OCI-LY1 (cell line): ENCODE measurements around the gene SPACA9.

Experiments
- H2AFZ ChIP-seq: fragments of 200-600 bp; sonication (generic), shearing (Covaris generic); 2 replicates; pipeline ENCODE4 v1.6.0; 2014; ENCODE audit warnings: antibody characterized with exemption, mild to moderate bottlenecking, low read length
- H3F3A ChIP-seq: fragments of 200-600 bp; sonication (generic), shearing (Covaris generic); 2 replicates; pipeline ENCODE4 v1.6.0; 2014; ENCODE audit warnings: mild to moderate bottlenecking, antibody characterized with exemption, low read length, moderate library complexity; ENCODE audit not compliant: insufficient read depth
- H3K27ac ChIP-seq: fragments of 200-600 bp; sonication (generic); 2 replicates; pipeline ENCODE4 v1.5.1; 2014; ENCODE audit warnings: low read length, mixed run types, mild to moderate bottlenecking, low read depth; ENCODE audit not compliant: poor library complexity, severe bottlenecking
- H3K27me3 ChIP-seq: fragments of 200-600 bp; sonication (generic); 2 replicates; pipeline ENCODE4 v1.6.0; 2014; ENCODE audit warnings: antibody characterized with exemption, mild to moderate bottlenecking, low read length, moderate library complexity; ENCODE audit not compliant: insufficient read depth
- H3K36me3 ChIP-seq: fragments of 200-600 bp; sonication (generic); 2 replicates; pipeline ENCODE4 v1.6.1; 2014; ENCODE audit warnings: mild to moderate bottlenecking, antibody characterized with exemption, low read length, moderate library complexity, mixed read lengths; ENCODE audit not compliant: insufficient read depth
- H3K4me1 ChIP-seq: fragments of 200-600 bp; sonication (generic); 2 replicates; pipeline ENCODE4 v1.5.1; 2014; ENCODE audit warnings: mild to moderate bottlenecking, low read length, moderate library complexity; ENCODE audit not compliant: insufficient read depth, severe bottlenecking
- H3K4me2 ChIP-seq: fragments of 200-600 bp; sonication (generic), shearing (Covaris generic); 2 replicates; pipeline ENCODE4 v1.6.1; 2014; ENCODE audit warnings: low read length
- H3K4me3 ChIP-seq: fragments of 200-600 bp; sonication (generic); 2 replicates; pipeline ENCODE4 v1.5.1; 2014; ENCODE audit warnings: low read length, low read depth, mild to moderate bottlenecking, mixed read lengths; ENCODE audit not compliant: poor library complexity, severe bottlenecking
- H3K79me2 ChIP-seq: fragments of 200-600 bp; shearing (Covaris generic); 2 replicates; pipeline ENCODE4 v1.6.1; 2016; ENCODE audit warnings: mixed run types, low read length, mixed read lengths; ENCODE audit not compliant: insufficient read depth
- H3K9ac ChIP-seq: fragments of 200-600 bp; sonication (generic), shearing (Covaris generic); 2 replicates; pipeline ENCODE4 v1.6.1; 2014; ENCODE audit warnings: mild to moderate bottlenecking, low read length, mixed read lengths
- H3K9me2 ChIP-seq: fragments of 200-600 bp; sonication (generic), shearing (Covaris generic); 2 replicates; pipeline ENCODE4 v1.6.1; 2014; ENCODE audit warnings: low read depth, mild to moderate bottlenecking, low read length, mixed read lengths
- H3K9me3 ChIP-seq: fragments of 200-600 bp; shearing (Covaris generic); 2 replicates; pipeline ENCODE4 v1.6.1; 2014; ENCODE audit warnings: low read length, mixed read lengths
- H4K20me1 ChIP-seq: fragments of 200-600 bp; sonication (generic), shearing (Covaris generic); 2 replicates; pipeline ENCODE4 v1.6.0; 2016; ENCODE audit warnings: mild to moderate bottlenecking, low read length; ENCODE audit not compliant: insufficient read depth
- CTCF ChIP-seq: fragments of 200-600 bp; sonication (generic), shearing (Covaris generic); IDR thresholded peaks from 2 replicates; pipeline ENCODE4 v1.5.1; 2017; ENCODE audit warnings: mild to moderate bottlenecking, antibody characterized with exemption, low read length, moderate library complexity, mixed read lengths
- EZH2 ChIP-seq: fragments of 200-600 bp; sonication (generic), shearing (Covaris generic); IDR thresholded peaks from 2 replicates; pipeline ENCODE4 v1.8.0; 2017; ENCODE audit warnings: borderline replicate concordance, mixed run types, mild to moderate bottlenecking, antibody characterized with exemption, low read length, moderate library complexity, mixed read lengths

Gene SPACA9

GRCh38 chr9:132880324-132880661 is 1.6 kb downstream of the SPACA9 start:
- Histone ChIP-seq H3K9ac (no peak overlapping the region), H3K27ac (no peak overlapping the region), H3K4me2 (no peak overlapping the region), H3K27me3 (no peaks in the 10 kb centered on the region), H3F3A (no peaks in the 10 kb centered on the region), H3K9me3 (no peaks in the 10 kb centered on the region), H3K79me2 (no peaks in the 10 kb centered on the region), H2AFZ (no peak overlapping the region), H4K20me1 (no peaks in the 10 kb centered on the region), H3K9me2 (no peaks in the 10 kb centered on the region), H3K4me1 (peaks cover 18% of the 10 kb centered on the region), H3K36me3 (no peaks in the 10 kb centered on the region), H3K4me3 (no peak overlapping the region)
- TF ChIP-seq EZH2 (no peak), CTCF (no peak)

GRCh38 chr9:132881826-132882225 is 3.1 kb downstream of the SPACA9 start:
- no peak overlapping the region for H3K4me2 ChIP-seq
- H3K4me3 ChIP-seq: no peak overlapping the region
- no peak overlapping the region for H3K9ac ChIP-seq
- H2AFZ ChIP-seq: no peak overlapping the region
- H3K4me1 ChIP-seq: peaks cover 18% of the 10 kb centered on the region
- H3K27ac ChIP-seq: no peak overlapping the region
- H3K9me2 ChIP-seq: no peaks in the 10 kb centered on the region
- TF ChIP-seq EZH2: no peak
- no peak for TF ChIP-seq CTCF
- H3F3A ChIP-seq: no peaks in the 10 kb centered on the region
- H4K20me1 ChIP-seq: no peaks in the 10 kb centered on the region
- no peaks in the 10 kb centered on the region for H3K27me3 ChIP-seq
- H3K9me3 ChIP-seq: no peaks in the 10 kb centered on the region
- no peaks in the 10 kb centered on the region for H3K36me3 ChIP-seq
- no peaks in the 10 kb centered on the region for H3K79me2 ChIP-seq

GRCh38 chr9:132882616-132883015 is 3.9 kb downstream of the SPACA9 start:
- Histone ChIP-seq H3K4me1 (peaks cover 16% of the 10 kb centered on the region), H3K27me3 (no peaks in the 10 kb centered on the region), H3K4me3 (no peak overlapping the region), H3K9me2 (no peaks in the 10 kb centered on the region), H3K9me3 (no peaks in the 10 kb centered on the region), H3K36me3 (no peaks in the 10 kb centered on the region), H2AFZ (no peak overlapping the region), H3K27ac (no peak overlapping the region), H3K4me2 (no peak overlapping the region), H3K79me2 (no peaks in the 10 kb centered on the region), H3K9ac (no peak overlapping the region), H3F3A (no peaks in the 10 kb centered on the region), H4K20me1 (no peaks in the 10 kb centered on the region)
- no peak for TF ChIP-seq CTCF
- TF ChIP-seq EZH2: no peak
